ENCODE data around the gene RHOF. TPM values are rescaled to one million over a fixed set of nuclear protein-coding genes. Genes with fewer than 3 reads are reported as not detected.
"Not testable (repeated sequence)": the region's sequence is repeated elsewhere in the genome, so short reads cannot be mapped to it uniquely, and the experiment has no call there.

Gene RHOF
- total and polyA plus RNA-seq, 2 of the 13 experiments (the other 11 are each of a cell fraction or from before 2014, with no cell fraction given), result 14.6 to 32.2 TPM

GRCh38 chr12:121762269-121762668 is 31.2 kb downstream of the RHOF start:
- TF ChIP-seq YEATS2 (CRISPR knock-in tag; IDR thresholded peaks at IDR 0.05; ENCODE audit: borderline replicate concordance) (no peak), NFIB (CRISPR knock-in tag; IDR thresholded peaks at IDR 0.05; ENCODE audit: borderline replicate concordance) (no peak), ZEB1 (IDR thresholded peaks at IDR 0.05; ENCODE audit: insufficient replicate concordance, low read depth) (no peak), ZNF792 (CRISPR knock-in tag; IDR thresholded peaks at IDR 0.05) (no peak), ZFP82 (CRISPR knock-in tag; IDR thresholded peaks at IDR 0.05; ENCODE audit: borderline replicate concordance) (no peak), CBX2 (IDR thresholded peaks at IDR 0.05; ENCODE audit: low read depth, low read length) (no peak), CBX2 (CRISPR knock-in tag; IDR thresholded peaks at IDR 0.05; ENCODE audit: low read depth) (no peak)
- Histone ChIP-seq H2AFZ (ENCODE audit: low read length) (no peak overlapping the region), H4K20me1 (ENCODE audit: insufficient read depth, low read length) (no peaks in the 10 kb centered on the region), H3K4me2 (ENCODE audit: low read depth, low read length) (no peak overlapping the region), H3K79me2 (ENCODE audit: insufficient read depth, low read length) (no peaks in the 10 kb centered on the region), H3K4me3 (replicated peaks in 1 of 3; ENCODE audit: insufficient read depth in 1 of 3, low read depth in 2 of 3, low read length in 3 of 3) (no peak overlapping the region), H3K4me1 (ENCODE audit: insufficient read depth, low read length) (no peaks in the 10 kb centered on the region), H3K9ac (ENCODE audit: insufficient read depth, low read depth, low read length) (no peak overlapping the region), H3K27me3 (ENCODE audit: control insufficient read depth in 1 of 2, insufficient read depth in 2 of 2, low read length in 2 of 2) (no peaks in the 10 kb centered on the region), H3K9me3 (ENCODE audit: low read length) (no peaks in the 10 kb centered on the region), H3K36me3 (replicated peaks in 1 of 2; ENCODE audit: control insufficient read depth in 1 of 2, insufficient read depth in 2 of 2, low read length in 2 of 2) (no peaks in the 10 kb centered on the region; a peak in 1 of 5 replicates), H3K27ac (ENCODE audit: extremely low read length, insufficient read depth, low read length) (no peak overlapping the region)
- DNase-seq (ENCODE audit: low spot score) (no peak), FAIRE-seq (no peak), ATAC-seq (no peak; the same call in 2 of the 3 replicates)
- WGBS (ENCODE audit: low lambda C conversion rate), result 94% methylated on average over 6 of the region's 6 CpGs
- ChIA-PET POLR2A (no interaction called here), CTCF (ENCODE audit: low intra/inter-chr PET ratio, low total read pairs) (no interaction called here)
- in situ Hi-C loops (cut with HindIII; ENCODE audit: extremely low pct_ligation_motif_present, low pct_unique_long_range_greater_than_20kb) (no loop called here), intact Hi-C loops (cut with micrococcal nuclease; ENCODE audit: unreplicated experiment) (no loop called here)
- BruUV-seq (replicated peaks), result no TSS peak

DNA sequence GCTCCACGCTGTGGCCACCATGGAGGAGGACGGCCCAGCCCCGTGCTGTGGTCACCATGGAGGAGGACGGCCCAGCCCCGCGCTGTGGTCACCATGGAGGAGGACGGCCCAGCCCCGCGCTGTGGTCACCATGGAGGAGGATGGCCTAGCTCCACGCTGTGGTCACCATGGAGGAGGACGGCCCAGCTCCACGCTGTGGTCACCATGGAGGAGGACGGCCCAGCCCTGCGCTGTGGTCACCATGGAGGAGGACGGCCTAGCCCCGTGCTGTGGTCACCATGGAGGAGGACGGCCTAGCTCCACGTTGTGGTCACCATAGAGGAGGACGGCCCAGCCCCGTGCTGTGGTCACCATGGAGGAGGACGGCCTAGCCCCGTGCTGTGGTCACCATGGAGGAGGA is 35.0 kb downstream of the RHOF start:
- not testable (repeated sequence) for FAIRE-seq

More for the DNA sequence above, 35.0 kb downstream of the RHOF start:
- H3K4me1 ChIP-seq (ENCODE audit: insufficient read depth, low read length); CTCF ChIA-PET (ENCODE audit: low intra/inter-chr PET ratio, low total read pairs); POLR2A ChIA-PET; BruUV-seq (replicated peaks); in situ Hi-C loops (cut with HindIII; ENCODE audit: extremely low pct_ligation_motif_present, low pct_unique_long_range_greater_than_20kb); H3K27ac ChIP-seq (ENCODE audit: extremely low read length, insufficient read depth, low read length); H3K9me3 ChIP-seq (ENCODE audit: low read length); H2AFZ ChIP-seq (ENCODE audit: low read length); ATAC-seq; H3K27me3 ChIP-seq (ENCODE audit: control insufficient read depth in 1 of 2, insufficient read depth in 2 of 2, low read length in 2 of 2); H3K36me3 ChIP-seq (replicated peaks in 1 of 2; ENCODE audit: control insufficient read depth in 1 of 2, insufficient read depth in 2 of 2, low read length in 2 of 2); intact Hi-C loops (cut with micrococcal nuclease; ENCODE audit: unreplicated experiment); H3K9ac ChIP-seq (ENCODE audit: insufficient read depth, low read depth, low read length); DNase-seq (ENCODE audit: low spot score); H3K79me2 ChIP-seq (ENCODE audit: insufficient read depth, low read length); H3K4me3 ChIP-seq (replicated peaks in 1 of 3; ENCODE audit: insufficient read depth in 1 of 3, low read depth in 2 of 3, low read length in 3 of 3); H4K20me1 ChIP-seq (ENCODE audit: insufficient read depth, low read length); H3K4me2 ChIP-seq (ENCODE audit: low read depth, low read length): not testable (repeated sequence)
- WGBS (ENCODE audit: low lambda C conversion rate), result 94% methylated on average over 7 of the region's 22 CpGs

Data from HepG2 (cell line).